IPS DF 4.7 (cell line): ENCODE data around the gene HCLS1.
"Not testable (repeated sequence)": the region's sequence is repeated elsewhere in the genome, so short reads cannot be mapped to it uniquely, and the experiment has no call there.

Source experiments
- DNase-seq: peaks from one replicate; pipeline ENCODE4 v3.0.0-alpha.2; 2013; ENCODE audit warnings: low spot score; ENCODE audit errors: extremely low read depth

The HCLS1 gene

GRCh38 chr3:121599900-121600299 lies 60.8 kb downstream of the HCLS1 start:
- DNase-seq: not testable (repeated sequence)

GRCh38 chr3:121598564-121598963 lies 62.1 kb downstream of the HCLS1 start:
- DNase-seq: no peak

- no peak for DNase-seq
These were observed 64.8 kb downstream of the HCLS1 start for GRCh38 chr3:121595765-121596406.

GRCh38 chr3:121594850-121595249 lies 65.9 kb downstream of the HCLS1 start:
- no peak for DNase-seq

GRCh38 chr3:121593806-121594205 lies 66.9 kb downstream of the HCLS1 start:
- not testable (repeated sequence) for DNase-seq

- peak; percentile 99 for DNase-seq
These were observed 67.6 kb downstream of the HCLS1 start, which contains the start of gene FBXO40 for GRCh38 chr3:121592856-121593702. Gene FBXO40, plus strand, starts transcription at chr3:121593379. Its CDS starts 27,197 bp downstream, at chr3:121620576.

- DNase-seq: no peak
These were observed 76.3 kb downstream of the HCLS1 start for GRCh38 chr3:121584418-121584817.

- DNase-seq: no peak
These were observed 79.0 kb downstream of the HCLS1 start for GRCh38 chr3:121581691-121582090.
